Activated CD4-positive, alpha-beta T cell treated with anti-CD3 and anti-CD28 coated beads, Interleukin-2, amount 50 U/mL, for 4 hours (primary cell): ENCODE measurements around the gene SLC35G6.
A peak's percentile ranks its signal among the peaks of the same experiment; 100 is the strongest.
"Not testable (repeated sequence)": the region's sequence is repeated elsewhere in the genome, so short reads cannot be mapped to it uniquely, and the experiment has no call there.

Experiments
- DNase-seq, 2 experiments: peaks; one replicate each; pipeline ENCODE4 v3.0.0-alpha.2; 2020

Gene SLC35G6

GRCh38 chr17:7460850-7461660, 20.2 kb upstream of the SLC35G6 start:
- no peak for DNase-seq

DNA sequence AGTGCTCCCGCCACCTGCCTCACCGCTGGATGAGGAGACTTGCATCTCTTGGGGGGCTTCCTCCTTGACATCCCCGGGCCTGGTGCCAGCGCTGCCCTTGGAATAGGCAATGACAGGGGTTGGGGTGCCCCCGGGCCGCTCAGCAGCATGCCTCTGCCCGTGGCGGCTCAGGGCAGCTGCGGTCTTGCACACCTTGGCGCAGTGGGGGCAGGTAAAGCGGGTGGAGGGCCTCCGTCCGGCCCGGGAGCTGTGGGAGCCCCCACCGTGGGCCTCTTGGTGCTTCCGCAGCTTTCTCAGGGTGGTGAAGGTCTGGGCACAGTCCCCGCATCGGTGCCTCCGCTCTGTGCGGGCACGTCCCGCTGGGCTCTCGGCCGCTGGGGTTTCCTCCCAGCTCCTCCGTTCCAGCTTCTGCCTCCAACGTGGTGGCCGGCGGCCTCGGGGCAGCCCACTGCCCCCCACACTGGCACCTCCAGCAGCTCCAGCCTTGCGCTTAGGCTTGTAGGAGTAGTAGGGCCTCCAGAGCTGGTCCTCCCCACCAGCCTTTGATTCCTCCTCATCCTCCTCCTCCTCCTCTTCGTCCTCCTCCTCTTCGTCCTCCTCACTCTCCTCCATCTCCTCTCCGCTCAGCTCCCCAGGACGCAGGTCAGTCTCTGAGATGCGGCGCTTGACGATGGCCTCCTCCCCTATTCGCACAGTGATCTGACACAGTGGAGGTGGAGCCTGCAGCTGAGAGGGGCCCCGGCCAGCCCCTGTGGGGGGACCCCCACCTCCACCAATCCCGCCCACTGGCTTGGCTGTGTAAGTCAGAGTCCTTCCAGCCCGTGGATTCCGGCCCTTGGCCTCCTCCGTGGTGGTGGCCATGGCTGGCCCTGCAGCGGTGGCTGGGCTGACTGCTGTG, 18.5 kb upstream of the SLC35G6 start:
- no peak for DNase-seq

DNA sequence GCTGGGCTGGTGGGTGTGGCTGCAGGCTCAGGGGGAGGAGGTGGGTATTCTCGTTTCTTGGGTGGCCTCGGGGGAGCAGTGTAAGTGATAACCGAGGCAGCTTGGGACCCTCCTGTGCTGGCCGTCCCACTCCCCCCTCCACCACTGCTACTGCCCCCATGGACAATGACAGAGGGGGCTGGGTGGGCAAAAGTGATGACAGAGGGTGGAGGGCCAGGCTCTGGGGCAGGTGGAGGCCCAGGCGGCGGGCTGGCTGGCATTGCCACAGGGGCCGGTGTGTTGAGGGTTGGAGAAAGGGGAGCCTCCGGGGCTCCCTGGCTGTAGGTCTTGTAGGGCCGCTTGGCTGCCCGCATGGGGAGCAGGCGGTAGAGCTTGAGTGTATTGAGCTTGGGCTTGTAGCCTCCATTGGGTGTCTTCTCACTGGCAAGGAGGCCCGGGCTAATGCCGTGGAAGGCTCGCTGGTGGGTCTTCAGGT, 17.8 kb upstream of the SLC35G6 start:
- DNase-seq = no peak

- no peak for DNase-seq
Observed at GRCh38 chr17:7464081-7464480, 17.2 kb upstream of the SLC35G6 start.

GRCh38 chr17:7465597-7466275, 15.5 kb upstream of the SLC35G6 start:
- DNase-seq = no peak

DNA sequence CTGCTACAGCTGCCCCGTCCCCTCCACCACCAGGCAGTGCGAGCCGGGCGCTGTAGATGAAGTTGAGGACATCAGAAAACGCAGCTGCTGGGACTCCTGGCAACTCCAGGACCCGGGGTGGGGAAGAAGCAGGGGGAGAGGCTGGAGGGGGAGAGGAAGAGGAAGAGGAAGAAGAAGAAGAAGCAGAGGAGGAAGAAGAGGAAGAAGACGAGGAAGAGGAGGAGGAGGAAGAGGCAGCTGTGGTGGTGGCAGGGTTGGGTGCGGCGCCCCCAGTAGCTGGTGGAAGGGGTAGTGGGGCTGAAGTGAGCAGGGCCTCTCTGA, 15.0 kb upstream of the SLC35G6 start:
- DNase-seq = no peak

- no peak for DNase-seq
Observed at GRCh38 chr17:7466639-7467341, 14.5 kb upstream of the SLC35G6 start.

- DNase-seq = no peak
Observed at GRCh38 chr17:7467498-7467897, 13.7 kb upstream of the SLC35G6 start.

GRCh38 chr17:7468290-7468689, 13.0 kb upstream of the SLC35G6 start:
- DNase-seq = no peak

GRCh38 chr17:7468804-7469389, 12.3 kb upstream of the SLC35G6 start:
- no peak for DNase-seq

GRCh38 chr17:7469843-7470242, 11.4 kb upstream of the SLC35G6 start:
- DNase-seq = not testable (repeated sequence)

- DNase-seq = not testable (repeated sequence)
Observed at GRCh38 chr17:7470457-7470973, 10.7 kb upstream of the SLC35G6 start.

- no peak for DNase-seq
Observed at GRCh38 chr17:7471729-7472128, 9.5 kb upstream of the SLC35G6 start.

GRCh38 chr17:7474767-7475166, 6.5 kb upstream of the SLC35G6 start:
- not testable (repeated sequence) for DNase-seq

DNA sequence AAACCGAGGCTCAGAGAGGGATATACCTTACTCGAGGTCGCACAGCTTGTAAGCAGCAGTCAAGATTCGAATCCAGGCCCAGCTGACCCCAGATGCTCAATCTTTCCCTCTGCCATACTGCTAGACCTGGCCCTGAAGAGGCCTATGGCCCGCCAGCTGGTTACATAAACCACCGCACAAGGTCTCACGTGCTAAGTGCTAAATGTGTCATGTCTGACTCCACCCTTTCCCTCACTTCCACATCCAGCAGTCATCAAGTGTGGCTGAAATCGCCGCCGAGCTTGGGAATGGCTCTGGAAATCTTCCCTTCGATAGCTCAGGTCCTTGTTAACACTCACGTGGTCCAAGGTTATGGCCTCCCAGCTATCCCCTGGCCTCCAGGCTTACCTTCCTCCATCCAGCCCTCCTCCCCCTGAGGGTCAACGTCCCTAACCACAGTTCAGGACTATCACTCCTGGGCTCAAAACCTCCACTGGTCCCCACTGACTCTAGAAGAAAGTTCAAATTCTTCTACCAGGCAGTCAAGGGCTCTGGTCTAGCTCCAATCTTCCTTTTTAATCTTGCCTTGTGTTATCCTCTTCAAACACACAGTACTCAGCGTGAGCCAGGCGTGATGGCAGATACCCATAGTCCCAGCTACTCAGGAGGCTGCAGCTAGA, 5.4 kb upstream of the SLC35G6 start:
- DNase-seq = no peak

- DNase-seq = no peak
Observed at GRCh38 chr17:7476494-7476893, 4.8 kb upstream of the SLC35G6 start.

- DNase-seq = no peak
Observed at GRCh38 chr17:7476951-7477350, 4.3 kb upstream of the SLC35G6 start.

- peak in 1 of 2 experiments; percentile 19 for DNase-seq
Observed at GRCh38 chr17:7477392-7478275, 3.6 kb upstream of the SLC35G6 start.

DNA sequence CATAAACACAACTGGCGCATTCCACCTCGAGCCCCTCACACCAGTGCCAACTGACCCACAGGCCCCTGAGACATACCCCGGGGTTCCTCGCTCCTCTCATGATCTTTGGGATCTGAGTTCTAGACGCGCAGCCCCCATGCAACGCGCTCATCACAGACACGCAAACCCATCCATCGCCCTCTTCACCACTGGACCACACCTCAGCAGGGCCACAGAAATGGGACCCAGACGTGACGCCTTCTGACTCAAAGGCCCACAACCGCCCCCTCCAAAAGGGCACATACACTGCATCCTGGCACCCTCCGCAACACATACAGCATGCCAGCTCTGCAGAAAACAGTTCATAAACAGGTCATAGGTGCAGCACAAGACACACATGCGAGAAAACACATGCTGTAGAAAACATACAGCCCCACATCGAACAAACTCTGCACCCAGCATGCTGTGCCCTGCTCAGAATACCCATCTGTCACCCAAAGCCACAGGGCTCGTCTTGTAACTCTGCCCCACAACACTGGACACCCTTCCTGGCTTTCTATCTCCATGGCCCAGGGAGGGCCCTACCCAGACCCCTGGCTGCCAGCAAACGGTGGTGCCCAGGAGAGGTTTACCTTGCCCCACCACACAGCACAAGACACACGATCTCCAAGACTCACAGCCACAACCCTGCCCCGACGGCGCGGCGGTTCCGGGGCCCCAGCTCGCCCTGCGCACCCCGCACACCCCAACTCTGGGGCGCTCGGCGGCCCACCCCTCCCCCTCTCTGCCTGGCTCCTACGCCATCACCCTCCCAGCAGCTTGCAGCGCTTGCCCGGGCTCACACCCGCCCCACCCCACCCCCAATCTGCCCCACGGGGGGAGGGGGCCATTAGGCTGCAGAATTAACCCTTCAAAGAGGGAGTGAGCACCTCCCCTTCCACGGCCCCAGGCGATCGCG, 2.7 kb upstream of the SLC35G6 start:
- peak; percentile 51 to 54 for DNase-seq
